HepG2 (cell line): ENCODE measurements around the gene DCDC1. TPM values are rescaled to one million over a fixed set of nuclear protein-coding genes. Genes with fewer than 3 reads are reported as not detected.

Experiments
- ATAC-seq: fragments of 200-7000 bp; cut with Tn5 transposase; 3 replicates; pipeline ENCODE4 v1.9.1; 2020; ENCODE audit warnings: mild to moderate bottlenecking, moderate library complexity
- BruUV-seq: library from RNA; stranded (reverse); fragments of 400-500 nt; replicated peaks from 2 replicates; lab custom pipeline; 2021; lab: Mats Ljungman, UMichigan
- CTCF ChIA-PET: fragments of 300-600 bp; formaldehyde crosslinking; extraction: SDS; loops from one replicate; lab custom pipeline; 2021; ENCODE audit warnings: low total read pairs, inconsistent platforms, low intra/inter-chr PET ratio; lab: Yijun Ruan, JAX
- POLR2A ChIA-PET: fragments of 350-600 bp; sonication (Branson Sonifier 250); formaldehyde crosslinking; loops from one replicate; lab custom pipeline; 2020; ENCODE audit warnings: antibody characterized with exemption, inconsistent platforms; lab: Yijun Ruan, JAX
- DNase-seq: peaks from one replicate; pipeline ENCODE4 v3.0.0-alpha.2; 2015; ENCODE audit warnings: low spot score
- FAIRE-seq: peaks from 3 replicates; lab custom pipeline; 2011; peaks lifted over from hg19 to GRCh38; lab: Jason Lieb, UNC
- H2AFZ ChIP-seq: one replicate; pipeline ENCODE4 v1.6.1; 2011; ENCODE audit warnings: low read length, inconsistent platforms
- H3K27ac ChIP-seq: fragments of 300-600 bp; 3 replicates; pipeline ENCODE4 v1.8.0; 2011; ENCODE audit warnings: mixed run types, mild to moderate bottlenecking, mixed read lengths, low read length, inconsistent platforms; ENCODE audit not compliant: insufficient read depth; ENCODE audit errors: extremely low read length
- H3K27me3 ChIP-seq, 2 experiments: fragments of 200-600 bp in 1 of 2; 2 replicates in 1 of 2; 3 replicates in 1 of 2; pipeline versions ENCODE4 v1.6.0 to v1.8.0; 2011; ENCODE audit warnings: low read length in 2 of 2, mild to moderate bottlenecking in 2 of 2, moderate library complexity in 2 of 2, inconsistent platforms in 1 of 2; ENCODE audit not compliant: insufficient read depth in 2 of 2, control insufficient read depth in 1 of 2
- H3K36me3 ChIP-seq, 2 experiments: fragments of 200-600 bp in 1 of 2; replicated peaks in 1 of 2; 2 replicates in 1 of 2; 3 replicates in 1 of 2; pipeline versions ENCODE4 v1.5.1 to v1.8.0; 2011; ENCODE audit warnings: low read length in 2 of 2, inconsistent platforms in 1 of 2; ENCODE audit not compliant: insufficient read depth in 2 of 2, control insufficient read depth in 1 of 2
- H3K4me1 ChIP-seq: 2 replicates; pipeline ENCODE4 v1.5.1; 2012; ENCODE audit warnings: low read length, inconsistent platforms; ENCODE audit not compliant: insufficient read depth
- H3K4me2 ChIP-seq: 2 replicates; pipeline ENCODE4 v1.6.0; 2011; ENCODE audit warnings: low read depth, low read length, inconsistent platforms
- H3K4me3 ChIP-seq, 3 experiments: fragments of 200-600 bp in 1 of 3; sonication (generic), shearing (Covaris generic) in 1 of 3; replicated peaks in 1 of 3; 2 replicates each; pipeline ENCODE4 v1.5.1; 2011 to 2016; ENCODE audit warnings: low read length in 3 of 3, inconsistent platforms in 2 of 3, low read depth in 2 of 3, mild to moderate bottlenecking in 2 of 3, control low read depth in 1 of 3, mixed read lengths in 1 of 3; ENCODE audit not compliant: insufficient read depth in 1 of 3
- H3K79me2 ChIP-seq: one replicate; pipeline ENCODE4 v1.6.1; 2011; ENCODE audit warnings: low read length, inconsistent platforms; ENCODE audit not compliant: insufficient read depth
- H3K9ac ChIP-seq: 2 replicates; pipeline ENCODE4 v1.6.0; 2011; ENCODE audit warnings: mild to moderate bottlenecking, low read depth, low read length, inconsistent platforms; ENCODE audit not compliant: insufficient read depth
- H3K9me3 ChIP-seq: 2 replicates; pipeline ENCODE4 v1.5.1; 2012; ENCODE audit warnings: mild to moderate bottlenecking, low read length
- H4K20me1 ChIP-seq: 2 replicates; pipeline ENCODE4 v1.6.0; 2011; ENCODE audit warnings: inconsistent platforms, mild to moderate bottlenecking, low read length, moderate library complexity; ENCODE audit not compliant: insufficient read depth
- DRAP1 ChIP-seq: IDR thresholded peaks from 2 replicates; pipeline ENCODE4 v1.6.1; 2016; ENCODE audit warnings: missing genetic modification reagents, missing compliant biosample characterization
- FIP1L1 ChIP-seq: fragments of 200-400 bp; formaldehyde crosslinking; IDR thresholded peaks from 2 replicates; pipeline ENCODE4 v1.6.1; 2018; ENCODE audit warnings: low read depth, mild to moderate bottlenecking, low read length, moderate library complexity, borderline replicate concordance; ENCODE audit not compliant: insufficient read depth
- HNRNPH1 ChIP-seq: fragments of 200-400 bp; formaldehyde crosslinking; optimal IDR thresholded peaks from 2 replicates; pipeline ENCODE3; 2017; ENCODE audit warnings: mild to moderate bottlenecking, low read depth, low read length
- PITX1 ChIP-seq: sonication (generic); formaldehyde crosslinking; IDR thresholded peaks from 2 replicates; pipeline ENCODE4 v1.5.1; 2020; ENCODE audit warnings: mild to moderate bottlenecking, missing genetic modification reagents
- TBX2 ChIP-seq: sonication (generic); formaldehyde crosslinking; IDR thresholded peaks from 2 replicates; pipeline ENCODE4 v1.5.0; 2020; ENCODE audit warnings: missing genetic modification reagents, mild to moderate bottlenecking, borderline replicate concordance
- TCF12 ChIP-seq, 2 experiments: fragments of 450-650 bp in 1 of 2; sonication (generic) in 1 of 2; formaldehyde crosslinking in 1 of 2; IDR thresholded peaks; 2 replicates each; pipeline versions ENCODE4 v1.6.1 to v1.8.0; 2017 to 2022; ENCODE audit warnings: antibody characterized with exemption in 1 of 2, mild to moderate bottlenecking in 1 of 2, missing genetic modification reagents in 1 of 2, moderate library complexity in 1 of 2
- TEAD2 ChIP-seq: sonication (generic); formaldehyde crosslinking; IDR thresholded peaks from 2 replicates; pipeline ENCODE4 v1.9.0; 2021; ENCODE audit warnings: missing genetic modification reagents
- WIZ ChIP-seq: sonication (generic); formaldehyde crosslinking; IDR thresholded peaks from 2 replicates; pipeline ENCODE4 v1.5.1; 2020; ENCODE audit warnings: mild to moderate bottlenecking, missing genetic modification reagents
- ZNF556 ChIP-seq: sonication (generic); formaldehyde crosslinking; IDR thresholded peaks from 2 replicates; pipeline ENCODE4 v1.4.0; 2020; ENCODE audit warnings: mild to moderate bottlenecking, missing genetic modification reagents, borderline replicate concordance
- ZNF619 ChIP-seq: sonication (generic); formaldehyde crosslinking; IDR thresholded peaks from 2 replicates; pipeline ENCODE4 v1.4.0; 2020; ENCODE audit warnings: mild to moderate bottlenecking, missing genetic modification reagents
- ZNF816 ChIP-seq: sonication (generic); formaldehyde crosslinking; IDR thresholded peaks from 2 replicates; pipeline ENCODE4 v1.8.0; 2022; ENCODE audit warnings: missing genetic modification reagents, mild to moderate bottlenecking, borderline replicate concordance
- WGBS: methylation state at CpG from one replicate; pipeline ENCODE4 v1.1.6; 2017; ENCODE audit warnings: low lambda C conversion rate; 5-methylcytosine and 5-hydroxymethylcytosine counted together
- in situ Hi-C: cut with HindIII; loops from 2 replicates; pipeline ENCODE4 v1.10.0; 2017; ENCODE audit warnings: low pct_unique_long_range_greater_than_20kb; ENCODE audit not compliant: extremely low pct_ligation_motif_present
- intact Hi-C: fragments of 100-400 bp; cut with micrococcal nuclease; formaldehyde crosslinking; loops from one replicate; pipeline ENCODE4 v1.10.0; 2022; ENCODE audit not compliant: unreplicated experiment
- polyA plus RNA-seq, 8 experiments: library from polyadenylated mRNA; depleted of rRNA in 3 of 8; stranded (reverse) in 7 of 8; unstranded in 1 of 8; fragments of >200 nt; fragmentation: Illumina TruSeq in 4 of 8; extraction: Trizol in 4 of 8; gene quantifications; 2 replicates each; pipeline versions ENCODE4 v1.2.1 to v1.2.3, GENCODE V29; 2011 to 2016; ENCODE audit warnings: low read depth in 4 of 8, missing spikeins in 1 of 8, mixed read lengths in 1 of 8; ENCODE audit not compliant: insufficient read depth in 1 of 8
- total RNA-seq, 5 experiments: library from RNA; depleted of rRNA; stranded (reverse); fragments of >200 nt; fragmentation: Illumina TruSeq; extraction: Trizol; gene quantifications; 2 replicates each; pipeline ENCODE4 v1.2.3, GENCODE V29; 2016; ENCODE audit warnings: low read depth in 1 of 5
- TF ChIP-seq, protein P1 (sequence below): sonication (generic); formaldehyde crosslinking; IDR thresholded peaks from 2 replicates; pipeline ENCODE4 v1.4.0; 2020; ENCODE audit warnings: low read depth, missing genetic modification reagents
- TF ChIP-seq, protein P2 (sequence below): IDR thresholded peaks from 2 replicates; pipeline ENCODE4 v1.6.1; 2012; ENCODE audit warnings: low read depth, low read length, improper control_type of control experiment

Gene DCDC1
- total and polyA plus RNA-seq, 2 of the 13 experiments (the other 11 are each of a cell fraction or from before 2014, with no cell fraction given): 0.12 to 0.27 TPM

DNA sequence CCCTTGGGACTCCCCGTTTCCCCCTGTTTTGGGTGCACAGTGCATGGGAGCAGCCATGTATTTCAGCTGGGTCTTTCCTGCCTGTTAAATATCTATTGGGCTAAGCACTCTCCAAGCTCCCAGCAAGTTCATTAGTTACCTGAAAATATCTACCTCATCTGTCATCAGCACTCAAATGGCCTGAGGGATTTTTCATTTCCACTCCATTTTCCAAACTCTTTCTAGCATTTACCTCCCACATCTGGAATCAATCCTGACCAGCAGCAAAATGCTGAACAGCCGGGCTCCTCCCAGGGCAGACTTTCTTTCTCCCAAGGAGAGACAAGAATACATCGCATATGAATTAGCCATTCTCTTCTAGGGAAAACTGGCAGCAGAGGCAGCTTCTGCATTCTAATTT, 509.9 kb downstream of the DCDC1 start:
- H3K4me2 ChIP-seq: no peak overlapping the region
- H2AFZ ChIP-seq: no peak overlapping the region
- H3K9me3 ChIP-seq: no peaks in the 10 kb centered on the region
- POLR2A ChIA-PET: no interaction called here
- H3K4me3 ChIP-seq: no peak overlapping the region
- TF ChIP-seq, protein P1, sequence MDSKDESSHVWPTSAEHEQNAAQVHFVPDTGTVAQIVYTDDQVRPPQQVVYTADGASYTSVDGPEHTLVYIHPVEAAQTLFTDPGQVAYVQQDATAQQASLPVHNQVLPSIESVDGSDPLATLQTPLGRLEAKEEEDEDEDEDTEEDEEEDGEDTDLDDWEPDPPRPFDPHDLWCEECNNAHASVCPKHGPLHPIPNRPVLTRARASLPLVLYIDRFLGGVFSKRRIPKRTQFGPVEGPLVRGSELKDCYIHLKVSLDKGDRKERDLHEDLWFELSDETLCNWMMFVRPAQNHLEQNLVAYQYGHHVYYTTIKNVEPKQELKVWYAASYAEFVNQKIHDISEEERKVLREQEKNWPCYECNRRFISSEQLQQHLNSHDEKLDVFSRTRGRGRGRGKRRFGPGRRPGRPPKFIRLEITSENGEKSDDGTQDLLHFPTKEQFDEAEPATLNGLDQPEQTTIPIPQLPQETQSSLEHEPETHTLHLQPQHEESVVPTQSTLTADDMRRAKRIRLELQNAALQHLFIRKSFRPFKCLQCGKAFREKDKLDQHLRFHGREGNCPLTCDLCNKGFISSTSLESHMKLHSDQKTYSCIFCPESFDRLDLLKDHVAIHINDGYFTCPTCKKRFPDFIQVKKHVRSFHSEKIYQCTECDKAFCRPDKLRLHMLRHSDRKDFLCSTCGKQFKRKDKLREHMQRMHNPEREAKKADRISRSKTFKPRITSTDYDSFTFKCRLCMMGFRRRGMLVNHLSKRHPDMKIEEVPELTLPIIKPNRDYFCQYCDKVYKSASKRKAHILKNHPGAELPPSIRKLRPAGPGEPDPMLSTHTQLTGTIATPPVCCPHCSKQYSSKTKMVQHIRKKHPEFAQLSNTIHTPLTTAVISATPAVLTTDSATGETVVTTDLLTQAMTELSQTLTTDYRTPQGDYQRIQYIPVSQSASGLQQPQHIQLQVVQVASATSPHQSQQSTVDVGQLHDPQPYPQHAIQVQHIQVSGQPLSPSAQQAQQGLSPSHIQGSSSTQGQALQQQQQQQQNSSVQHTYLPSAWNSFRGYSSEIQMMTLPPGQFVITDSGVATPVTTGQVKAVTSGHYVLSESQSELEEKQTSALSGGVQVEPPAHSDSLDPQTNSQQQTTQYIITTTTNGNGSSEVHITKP (CRISPR knock-in tag): no peak
- TF ChIP-seq WIZ (CRISPR knock-in tag) (no peak), TBX2 (no peak), DRAP1 (CRISPR knock-in tag) (no peak), ZNF816 (CRISPR knock-in tag) (no peak), HNRNPH1 (no peak), TCF12 (IDR thresholded peaks at IDR 0.05) (no peak), TCF12 (CRISPR knock-in tag; IDR thresholded peaks at IDR 0.05) (no peak), FIP1L1 (no peak), PITX1 (CRISPR knock-in tag) (no peak), ZNF619 (CRISPR knock-in tag) (no peak), ZNF556 (no peak), TEAD2 (no peak)
- TF ChIP-seq, protein P2, sequence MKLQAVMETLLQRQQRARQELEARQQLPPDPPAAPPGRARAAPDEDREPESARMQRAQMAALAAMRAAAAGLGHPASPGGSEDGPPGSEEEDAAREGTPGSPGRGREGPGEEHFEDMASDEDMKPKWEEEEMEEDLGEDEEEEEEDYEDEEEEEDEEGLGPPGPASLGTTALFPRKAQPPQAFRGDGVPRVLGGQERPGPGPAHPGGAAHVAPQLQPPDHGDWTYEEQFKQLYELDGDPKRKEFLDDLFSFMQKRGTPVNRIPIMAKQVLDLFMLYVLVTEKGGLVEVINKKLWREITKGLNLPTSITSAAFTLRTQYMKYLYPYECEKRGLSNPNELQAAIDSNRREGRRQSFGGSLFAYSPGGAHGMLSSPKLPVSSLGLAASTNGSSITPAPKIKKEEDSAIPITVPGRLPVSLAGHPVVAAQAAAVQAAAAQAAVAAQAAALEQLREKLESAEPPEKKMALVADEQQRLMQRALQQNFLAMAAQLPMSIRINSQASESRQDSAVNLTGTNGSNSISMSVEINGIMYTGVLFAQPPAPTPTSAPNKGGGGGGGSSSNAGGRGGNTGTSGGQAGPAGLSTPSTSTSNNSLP: no peak
- TF ChIP-seq, all 625 proteins: peak for 0
- Histone ChIP-seq H4K20me1 (no peaks in the 10 kb centered on the region), H3K27me3 (no peaks in the 10 kb centered on the region), H3K27ac (no peak overlapping the region), H3K36me3 (no peaks in the 10 kb centered on the region), H3K9ac (no peak overlapping the region), H3K79me2 (no peaks in the 10 kb centered on the region), H3K4me1 (no peaks in the 10 kb centered on the region)
- intact Hi-C loops (no loop called here), in situ Hi-C loops (loop anchor here (10.0 kb wide), 1 partner anchor 505 kb away; no protein-coding TSS in a partner anchor)
- CTCF ChIA-PET: no interaction called here
- no TSS peak for BruUV-seq
- 17% methylated on average over 3 of the region's 3 CpGs for whole genome bisulfite sequencing
- ATAC-seq (no peak), FAIRE-seq (no peak), DNase-seq (no peak)
